Liver (tissue), 3 donors: ENCODE data around the gene ARHGEF3.

Source experiments
- EGR1 ChIP-seq, 2 donors: IDR thresholded peaks; 2 replicates each; pipeline ENCODE4 v1.6.1; 2016 to 2018; ENCODE audit warnings: antibody characterized with exemption in 2 of 2, low read depth in 2 of 2
- GABPA ChIP-seq, 2 donors: IDR thresholded peaks in 1 of 2; conservative IDR thresholded peaks in 1 of 2; 2 replicates each; pipeline ENCODE4 v1.6.1; 2016; ENCODE audit warnings: antibody characterized with exemption in 2 of 2, mild to moderate bottlenecking in 1 of 2, moderate library complexity in 1 of 2
- HNF4G ChIP-seq: IDR thresholded peaks from 2 replicates; pipeline ENCODE4 v1.6.1; 2016; ENCODE audit warnings: antibody characterized with exemption
- JUND ChIP-seq, 2 donors: IDR thresholded peaks; 2 replicates each; pipeline ENCODE4 v1.6.1; 2016; ENCODE audit warnings: antibody characterized with exemption in 2 of 2
- RAD21 ChIP-seq, 2 donors: IDR thresholded peaks; 2 replicates each; pipeline ENCODE4 v1.6.1; 2016; ENCODE audit warnings: antibody characterized with exemption in 2 of 2, mild to moderate bottlenecking in 2 of 2
- RXRA ChIP-seq, 2 donors: IDR thresholded peaks; 2 replicates each; pipeline ENCODE4 v1.6.1; 2017 to 2018; ENCODE audit warnings: antibody characterized with exemption in 2 of 2, mild to moderate bottlenecking in 1 of 2
- TAF1 ChIP-seq: conservative IDR thresholded peaks from 2 replicates; pipeline ENCODE4 v1.6.1; 2016; ENCODE audit warnings: antibody characterized with exemption, mild to moderate bottlenecking
- YY1 ChIP-seq: IDR thresholded peaks from 2 replicates; pipeline ENCODE4 v1.6.1; 2016; ENCODE audit warnings: antibody characterized with exemption, mild to moderate bottlenecking
- TF ChIP-seq, protein P1 (sequence below): fragments of 150-350 bp; IDR thresholded peaks from 2 replicates; pipeline ENCODE4 v1.5.1; 2017; ENCODE audit warnings: improper control_type of control experiment, low read depth, low read length; ENCODE audit not compliant: missing input control
- TF ChIP-seq, protein P2 (sequence below): IDR thresholded peaks from 2 replicates; pipeline ENCODE4 v1.6.1; 2016; ENCODE audit warnings: antibody characterized with exemption
- TF ChIP-seq, protein P3 (sequence below): IDR thresholded peaks from 2 replicates; pipeline ENCODE4 v1.6.1; 2016; ENCODE audit warnings: antibody characterized with exemption, mild to moderate bottlenecking
- TF ChIP-seq, protein P4 (sequence below): IDR thresholded peaks from 2 replicates; pipeline ENCODE4 v1.6.1; 2016; ENCODE audit warnings: antibody characterized with exemption
- TF ChIP-seq, protein P5 (sequence below): IDR thresholded peaks from 2 replicates; pipeline ENCODE4 v1.6.1; 2016; ENCODE audit warnings: antibody characterized with exemption
- donor health status: healthy.
- donor health status: healthy.

DNA sequence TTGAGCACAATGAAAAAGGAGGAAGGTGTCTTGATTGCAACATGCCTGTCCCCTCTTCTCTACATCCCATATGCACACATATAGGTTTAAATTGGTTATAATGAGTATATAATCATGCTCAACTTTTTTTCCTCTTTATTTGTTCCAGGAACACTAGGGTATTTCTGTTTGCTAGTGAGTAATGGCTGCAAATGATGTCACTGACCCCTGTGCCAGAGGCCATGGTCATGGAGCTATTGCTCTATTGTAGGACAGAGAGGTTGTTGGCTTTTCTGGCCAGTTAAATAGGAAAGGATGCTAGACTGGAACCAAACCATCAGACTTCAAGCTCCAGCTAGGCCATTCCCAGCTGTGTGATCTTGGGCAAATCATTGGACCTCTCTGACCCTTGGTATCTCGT lies 9.6 kb downstream of the ARHGEF3 start:
- TF ChIP-seq RAD21 (IDR thresholded peaks at IDR 0.05) (no peak), GABPA (IDR thresholded peaks at IDR 0.05 in 1 of 2, conservative IDR thresholded peaks at IDR 0.05 in 1 of 2) (no peak), RXRA (IDR thresholded peaks at IDR 0.05) (peak; percentile 60 to 79), HNF4G (no peak), TAF1 (no peak), EGR1 (IDR thresholded peaks at IDR 0.05; ENCODE audit: low read depth in 2 of 2) (no peak), JUND (IDR thresholded peaks at IDR 0.05) (no peak), YY1 (no peak)
- TF ChIP-seq, protein P1, sequence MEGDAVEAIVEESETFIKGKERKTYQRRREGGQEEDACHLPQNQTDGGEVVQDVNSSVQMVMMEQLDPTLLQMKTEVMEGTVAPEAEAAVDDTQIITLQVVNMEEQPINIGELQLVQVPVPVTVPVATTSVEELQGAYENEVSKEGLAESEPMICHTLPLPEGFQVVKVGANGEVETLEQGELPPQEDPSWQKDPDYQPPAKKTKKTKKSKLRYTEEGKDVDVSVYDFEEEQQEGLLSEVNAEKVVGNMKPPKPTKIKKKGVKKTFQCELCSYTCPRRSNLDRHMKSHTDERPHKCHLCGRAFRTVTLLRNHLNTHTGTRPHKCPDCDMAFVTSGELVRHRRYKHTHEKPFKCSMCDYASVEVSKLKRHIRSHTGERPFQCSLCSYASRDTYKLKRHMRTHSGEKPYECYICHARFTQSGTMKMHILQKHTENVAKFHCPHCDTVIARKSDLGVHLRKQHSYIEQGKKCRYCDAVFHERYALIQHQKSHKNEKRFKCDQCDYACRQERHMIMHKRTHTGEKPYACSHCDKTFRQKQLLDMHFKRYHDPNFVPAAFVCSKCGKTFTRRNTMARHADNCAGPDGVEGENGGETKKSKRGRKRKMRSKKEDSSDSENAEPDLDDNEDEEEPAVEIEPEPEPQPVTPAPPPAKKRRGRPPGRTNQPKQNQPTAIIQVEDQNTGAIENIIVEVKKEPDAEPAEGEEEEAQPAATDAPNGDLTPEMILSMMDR, result no peak
- TF ChIP-seq, protein P2, sequence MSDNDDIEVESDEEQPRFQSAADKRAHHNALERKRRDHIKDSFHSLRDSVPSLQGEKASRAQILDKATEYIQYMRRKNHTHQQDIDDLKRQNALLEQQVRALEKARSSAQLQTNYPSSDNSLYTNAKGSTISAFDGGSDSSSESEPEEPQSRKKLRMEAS, result no peak
- TF ChIP-seq, protein P3, sequence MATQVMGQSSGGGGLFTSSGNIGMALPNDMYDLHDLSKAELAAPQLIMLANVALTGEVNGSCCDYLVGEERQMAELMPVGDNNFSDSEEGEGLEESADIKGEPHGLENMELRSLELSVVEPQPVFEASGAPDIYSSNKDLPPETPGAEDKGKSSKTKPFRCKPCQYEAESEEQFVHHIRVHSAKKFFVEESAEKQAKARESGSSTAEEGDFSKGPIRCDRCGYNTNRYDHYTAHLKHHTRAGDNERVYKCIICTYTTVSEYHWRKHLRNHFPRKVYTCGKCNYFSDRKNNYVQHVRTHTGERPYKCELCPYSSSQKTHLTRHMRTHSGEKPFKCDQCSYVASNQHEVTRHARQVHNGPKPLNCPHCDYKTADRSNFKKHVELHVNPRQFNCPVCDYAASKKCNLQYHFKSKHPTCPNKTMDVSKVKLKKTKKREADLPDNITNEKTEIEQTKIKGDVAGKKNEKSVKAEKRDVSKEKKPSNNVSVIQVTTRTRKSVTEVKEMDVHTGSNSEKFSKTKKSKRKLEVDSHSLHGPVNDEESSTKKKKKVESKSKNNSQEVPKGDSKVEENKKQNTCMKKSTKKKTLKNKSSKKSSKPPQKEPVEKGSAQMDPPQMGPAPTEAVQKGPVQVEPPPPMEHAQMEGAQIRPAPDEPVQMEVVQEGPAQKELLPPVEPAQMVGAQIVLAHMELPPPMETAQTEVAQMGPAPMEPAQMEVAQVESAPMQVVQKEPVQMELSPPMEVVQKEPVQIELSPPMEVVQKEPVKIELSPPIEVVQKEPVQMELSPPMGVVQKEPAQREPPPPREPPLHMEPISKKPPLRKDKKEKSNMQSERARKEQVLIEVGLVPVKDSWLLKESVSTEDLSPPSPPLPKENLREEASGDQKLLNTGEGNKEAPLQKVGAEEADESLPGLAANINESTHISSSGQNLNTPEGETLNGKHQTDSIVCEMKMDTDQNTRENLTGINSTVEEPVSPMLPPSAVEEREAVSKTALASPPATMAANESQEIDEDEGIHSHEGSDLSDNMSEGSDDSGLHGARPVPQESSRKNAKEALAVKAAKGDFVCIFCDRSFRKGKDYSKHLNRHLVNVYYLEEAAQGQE, result no peak
- TF ChIP-seq, protein P4, sequence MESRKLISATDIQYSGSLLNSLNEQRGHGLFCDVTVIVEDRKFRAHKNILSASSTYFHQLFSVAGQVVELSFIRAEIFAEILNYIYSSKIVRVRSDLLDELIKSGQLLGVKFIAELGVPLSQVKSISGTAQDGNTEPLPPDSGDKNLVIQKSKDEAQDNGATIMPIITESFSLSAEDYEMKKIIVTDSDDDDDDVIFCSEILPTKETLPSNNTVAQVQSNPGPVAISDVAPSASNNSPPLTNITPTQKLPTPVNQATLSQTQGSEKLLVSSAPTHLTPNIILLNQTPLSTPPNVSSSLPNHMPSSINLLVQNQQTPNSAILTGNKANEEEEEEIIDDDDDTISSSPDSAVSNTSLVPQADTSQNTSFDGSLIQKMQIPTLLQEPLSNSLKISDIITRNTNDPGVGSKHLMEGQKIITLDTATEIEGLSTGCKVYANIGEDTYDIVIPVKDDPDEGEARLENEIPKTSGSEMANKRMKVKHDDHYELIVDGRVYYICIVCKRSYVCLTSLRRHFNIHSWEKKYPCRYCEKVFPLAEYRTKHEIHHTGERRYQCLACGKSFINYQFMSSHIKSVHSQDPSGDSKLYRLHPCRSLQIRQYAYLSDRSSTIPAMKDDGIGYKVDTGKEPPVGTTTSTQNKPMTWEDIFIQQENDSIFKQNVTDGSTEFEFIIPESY, result no peak
- TF ChIP-seq, protein P5, sequence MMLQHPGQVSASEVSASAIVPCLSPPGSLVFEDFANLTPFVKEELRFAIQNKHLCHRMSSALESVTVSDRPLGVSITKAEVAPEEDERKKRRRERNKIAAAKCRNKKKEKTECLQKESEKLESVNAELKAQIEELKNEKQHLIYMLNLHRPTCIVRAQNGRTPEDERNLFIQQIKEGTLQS, result no peak
